Measurements from ENCODE around the gene OCEL1.

- TF ChIP-seq POLR2A (IDR thresholded peaks at IDR 0.05) (no peak), CTCF (IDR thresholded peaks at IDR 0.05) (no peak)
These were observed 6.7 kb upstream of the OCEL1 start for GRCh38 chr19:17219286-17219685.
